Limb (tissue), 2 donors: Measurements from ENCODE around the gene ZNF80.
A peak's percentile ranks its signal among the peaks of the same experiment; 100 is the strongest.

Source experiments
- DNase-seq, 2 donors: peaks; one replicate each; pipeline ENCODE4 v3.0.0-alpha.2; 2016; ENCODE audit errors: extremely low spot score in 2 of 2

The ZNF80 gene

DNA sequence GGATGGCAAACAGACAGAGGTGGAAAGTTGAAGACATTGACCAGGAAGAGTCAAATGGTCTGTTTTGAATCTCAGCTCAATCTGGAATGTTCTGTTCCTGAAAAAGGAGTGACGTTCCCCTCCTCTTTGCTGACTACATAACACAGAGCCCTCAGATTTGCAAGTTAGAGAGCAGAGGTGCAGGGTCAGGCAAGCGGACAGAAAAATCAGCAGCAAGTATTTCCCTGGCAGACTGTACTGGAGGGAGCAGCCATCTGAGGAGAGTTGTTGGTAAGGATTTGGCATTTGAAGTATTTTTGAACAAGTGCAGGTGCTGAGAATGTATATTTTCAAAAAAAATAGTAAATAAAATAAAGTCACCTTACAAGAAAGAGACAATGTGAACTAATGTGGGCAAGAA, 17.6 kb downstream of the ZNF80 start:
- DNase-seq = no peak

DNA sequence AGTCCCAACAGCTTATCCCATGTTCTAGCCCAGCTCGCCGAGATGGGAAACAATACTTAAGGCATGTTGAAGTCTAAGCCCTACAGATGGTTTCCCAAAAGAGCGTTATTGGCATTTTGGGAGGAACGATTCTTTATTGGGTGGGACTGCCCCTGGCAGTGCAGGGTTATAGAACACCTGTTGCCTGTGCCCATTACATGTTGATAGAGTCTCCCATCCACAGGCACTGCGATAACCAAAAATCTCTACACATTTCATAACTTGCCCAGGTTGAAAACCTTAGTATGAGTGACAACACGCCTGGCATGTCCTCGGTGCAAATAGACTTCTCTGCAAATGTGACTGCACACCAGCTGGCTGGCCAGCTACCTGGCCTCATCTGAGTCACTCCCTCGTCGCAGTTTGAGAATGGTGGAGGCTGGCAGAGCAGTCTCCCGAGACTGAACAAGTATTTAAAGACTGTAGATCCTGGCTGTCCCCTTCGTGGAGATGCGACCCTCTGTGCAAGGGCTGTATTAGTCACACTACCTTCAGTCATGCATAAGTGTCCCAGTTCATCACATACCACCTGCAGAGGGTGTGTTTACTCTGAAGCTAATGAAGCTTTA, 18.7 kb downstream of the ZNF80 start:
- DNase-seq = no peak

DNA sequence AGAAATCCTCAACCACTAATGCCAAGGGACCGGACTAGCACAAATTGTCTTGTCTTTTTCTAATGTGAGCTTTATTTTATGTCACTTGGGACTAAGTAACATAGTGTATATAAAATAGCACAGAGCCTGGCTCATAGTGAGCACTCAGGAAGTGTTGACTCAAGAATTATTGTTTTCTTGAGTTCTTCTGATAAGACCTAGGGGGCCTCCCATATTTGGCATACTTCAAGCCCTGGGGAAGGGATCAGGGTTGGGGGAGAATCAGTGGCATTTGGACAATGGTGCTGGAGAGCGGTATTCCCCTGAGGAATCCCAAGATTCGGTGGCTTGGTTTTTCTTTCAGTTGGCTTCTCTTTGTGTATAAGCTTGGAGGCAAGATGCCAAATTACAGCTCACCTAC, 19.4 kb downstream of the ZNF80 start:
- DNase-seq = no peak

DNA sequence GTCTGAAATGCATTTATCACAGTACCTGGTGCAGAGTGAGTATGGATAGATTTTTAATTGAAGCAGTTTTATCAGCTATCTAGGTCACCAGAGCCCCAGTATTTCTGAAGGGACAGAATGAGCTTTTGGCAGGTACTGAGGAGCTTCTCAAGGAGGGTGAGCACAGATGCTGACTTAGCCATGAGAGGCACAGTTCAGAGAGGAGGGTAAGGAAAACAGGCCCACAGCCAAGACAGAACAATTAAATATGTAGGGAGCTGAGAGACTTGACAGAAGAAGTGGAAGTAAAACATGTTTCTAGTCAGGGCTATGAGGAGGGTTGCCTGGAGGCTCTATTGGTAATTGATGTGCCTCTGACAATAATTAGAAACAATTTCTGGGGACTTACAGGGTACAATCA, 20.1 kb downstream of the ZNF80 start:
- no peak for DNase-seq

DNA sequence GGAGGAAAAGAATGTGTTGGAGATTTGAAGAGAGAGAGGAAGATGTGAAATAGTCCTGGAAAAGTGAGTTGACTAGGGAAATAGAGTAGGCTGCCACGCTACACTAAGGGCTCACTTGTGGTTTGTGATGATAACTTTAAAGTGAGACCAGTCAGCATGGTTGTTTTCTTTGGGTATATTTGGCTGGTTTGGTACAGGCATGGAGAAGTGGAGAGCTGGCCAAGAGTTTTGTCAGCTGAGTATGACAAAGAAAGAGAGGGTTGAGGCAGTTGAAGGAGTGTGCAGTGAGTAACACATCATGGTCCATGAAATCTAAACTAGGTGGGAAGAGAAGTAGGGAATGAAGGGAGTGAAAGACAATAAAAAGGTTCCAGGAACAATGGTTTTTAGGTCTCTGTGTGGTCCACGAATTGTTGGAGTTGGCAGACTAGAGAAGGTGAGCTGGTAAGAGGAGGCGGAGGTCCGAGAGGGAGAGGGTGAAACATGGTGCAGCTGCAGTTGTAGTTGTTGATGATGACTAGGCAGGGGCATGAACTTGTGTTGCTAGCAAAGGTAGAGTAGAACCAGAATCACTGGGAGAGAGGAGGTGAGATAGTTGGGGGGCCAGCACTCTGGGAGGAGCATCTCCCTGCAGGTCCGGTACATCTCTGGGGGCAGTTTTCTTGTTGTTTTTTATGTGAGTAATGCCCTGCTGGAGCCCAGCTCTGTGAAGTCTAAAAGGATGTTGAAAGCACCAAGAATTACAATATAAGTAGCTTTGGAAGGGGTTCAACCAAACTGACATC, 21.0 kb downstream of the ZNF80 start:
- no peak for DNase-seq

DNA sequence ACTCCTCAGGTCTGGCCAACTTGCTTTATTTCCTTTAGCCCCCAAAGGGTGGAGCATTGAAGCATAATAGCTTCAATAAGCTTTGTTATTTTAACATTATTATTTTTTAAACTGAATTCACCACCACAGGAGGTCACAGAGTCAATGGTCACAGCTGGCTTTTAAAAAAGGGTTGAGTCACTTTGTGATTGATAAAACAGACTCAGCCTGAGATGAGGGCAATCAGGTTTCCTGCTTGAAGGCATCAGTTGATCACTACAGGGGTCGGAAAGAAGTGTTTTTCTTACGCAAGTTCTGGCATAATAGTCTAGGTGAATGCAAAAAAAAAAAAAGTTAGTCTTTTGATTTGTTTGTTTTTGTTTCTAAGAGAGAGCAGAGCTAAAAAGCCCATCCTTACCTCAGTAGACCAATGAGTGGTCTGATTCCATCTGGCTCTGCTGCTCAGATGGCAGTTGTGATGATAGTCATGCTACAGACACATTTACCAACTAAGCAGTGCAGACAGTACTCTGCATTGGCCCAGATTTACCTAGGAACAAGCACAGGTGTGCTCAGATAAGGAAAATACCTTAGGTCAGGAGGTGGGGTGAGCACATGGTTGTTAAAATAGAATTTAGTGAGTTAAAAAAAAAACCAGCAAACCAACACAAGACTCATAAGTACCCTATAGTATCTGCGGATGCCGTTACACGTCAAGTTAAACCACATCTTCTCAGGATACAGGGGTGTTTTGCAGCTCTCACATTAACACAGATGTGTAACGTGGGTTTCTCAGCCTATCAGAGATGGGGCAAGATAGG, 22.6 kb downstream of the ZNF80 start:
- no peak for DNase-seq

DNA sequence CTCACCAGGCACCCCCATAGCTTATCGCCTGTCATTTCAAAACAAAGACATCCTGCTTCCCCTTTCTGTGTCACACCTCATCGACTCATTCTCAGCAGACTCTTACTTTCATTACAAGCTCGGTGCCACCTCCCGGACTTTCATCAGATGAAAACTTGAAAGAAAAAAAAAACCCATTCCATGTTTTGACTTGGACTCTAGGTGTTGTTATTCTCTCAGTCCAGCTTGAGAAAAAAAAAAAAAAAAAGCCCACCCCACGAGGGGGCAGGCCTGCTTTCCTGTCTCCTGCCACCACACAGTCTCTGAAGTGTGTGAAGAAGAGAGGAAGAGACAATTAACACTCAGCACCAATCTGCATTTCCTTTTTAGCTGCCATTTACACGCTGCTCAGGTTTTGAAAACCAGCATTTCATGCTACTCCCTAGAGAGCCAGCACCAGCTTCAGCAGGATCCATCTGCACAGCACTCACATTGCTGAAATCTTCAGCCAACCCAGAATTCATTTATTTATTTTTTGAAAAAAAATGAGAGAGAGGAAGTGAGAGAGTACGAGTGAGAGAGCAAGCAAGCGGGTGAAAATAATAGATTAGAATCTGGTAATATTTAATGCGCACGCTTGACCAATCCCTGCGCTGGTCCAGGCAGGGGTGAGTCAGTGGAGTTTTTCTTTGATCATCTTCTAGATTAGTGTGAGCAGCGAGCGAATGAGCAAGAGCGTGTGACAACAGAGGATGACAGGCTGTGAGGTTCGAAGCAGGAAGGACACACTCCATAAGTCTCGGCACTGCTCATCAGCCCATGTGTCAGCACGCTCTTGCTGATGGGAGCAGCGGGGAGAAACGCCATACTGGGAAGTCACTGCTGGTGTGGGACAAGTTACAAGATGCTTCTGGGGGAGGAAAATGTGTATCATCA, 23.5 kb downstream of the ZNF80 start:
- DNase-seq = peak in 1 of 2 donors; percentile 13

DNA sequence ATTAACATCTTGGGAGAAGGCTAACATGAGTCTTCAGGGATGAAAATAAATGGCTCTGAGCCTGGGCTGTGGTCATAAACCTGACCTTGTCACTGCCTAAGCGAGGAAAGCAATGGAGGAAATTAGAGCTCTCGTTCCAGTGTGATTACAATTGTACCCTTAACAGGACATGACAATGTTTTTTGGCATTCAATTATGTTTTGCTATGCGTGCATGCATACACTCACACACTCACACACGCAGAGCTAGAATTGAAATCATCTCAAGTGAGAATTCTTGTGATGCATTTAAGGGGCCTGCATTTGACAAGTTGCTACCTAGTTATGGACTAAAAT, 24.1 kb downstream of the ZNF80 start:
- no peak for DNase-seq

DNA sequence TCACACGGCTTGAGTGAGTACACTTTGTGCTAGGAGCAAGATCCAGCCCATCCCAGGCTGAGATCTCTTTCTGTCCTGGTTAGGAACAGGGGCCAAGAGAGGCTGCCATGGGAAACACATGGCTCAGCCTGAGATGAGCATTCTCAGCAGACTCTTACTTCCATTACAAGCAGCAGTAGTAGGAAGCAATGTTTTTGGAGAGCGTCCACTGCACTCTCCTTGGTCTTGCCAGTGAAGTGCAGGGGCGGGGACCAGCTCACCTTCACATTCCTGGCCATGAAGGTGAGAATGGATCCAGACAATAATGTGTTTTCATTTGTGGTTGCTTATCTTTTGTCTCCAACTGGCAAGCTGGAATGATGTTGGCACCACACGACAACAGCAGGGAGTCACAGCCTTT, 24.7 kb downstream of the ZNF80 start:
- DNase-seq = no peak

DNA sequence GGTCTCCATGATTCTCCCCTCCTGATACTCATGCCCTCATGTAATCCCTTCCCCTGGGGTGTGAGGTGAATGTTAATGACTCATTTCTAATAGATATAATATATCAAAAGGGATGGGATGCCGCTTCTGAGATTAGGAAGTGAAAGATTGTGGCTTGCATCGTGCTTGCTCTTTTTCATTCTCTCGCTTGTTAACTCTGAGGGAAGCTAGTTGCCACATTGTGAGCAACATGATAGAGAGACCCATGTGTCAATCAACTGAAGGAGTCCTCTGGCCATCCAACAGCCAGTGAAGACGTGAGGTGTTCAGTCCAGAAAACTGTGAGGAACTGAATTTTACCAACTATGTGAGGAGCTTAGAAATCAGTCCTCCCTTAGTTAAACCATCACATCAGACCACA, 29.6 kb downstream of the ZNF80 start:
- no peak for DNase-seq

DNA sequence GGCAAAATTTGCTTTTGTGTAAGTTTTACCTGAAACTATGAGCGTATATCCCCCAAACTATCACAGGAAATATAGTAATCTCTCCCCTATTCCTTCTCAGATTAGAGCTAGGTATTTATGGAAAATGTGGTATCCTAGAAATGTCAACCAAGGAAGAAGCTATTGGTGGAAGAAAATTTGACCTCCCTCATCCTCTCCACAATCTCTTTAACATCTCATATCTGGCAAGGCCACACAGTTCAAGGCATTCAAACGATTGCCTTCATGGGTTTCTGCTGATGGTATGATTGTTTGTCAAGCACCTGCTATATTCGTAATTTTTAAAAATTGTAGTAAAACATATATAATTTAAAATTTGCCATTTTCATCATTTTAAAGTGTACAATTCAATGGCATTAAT, 31.0 kb downstream of the ZNF80 start:
- no peak for DNase-seq

DNA sequence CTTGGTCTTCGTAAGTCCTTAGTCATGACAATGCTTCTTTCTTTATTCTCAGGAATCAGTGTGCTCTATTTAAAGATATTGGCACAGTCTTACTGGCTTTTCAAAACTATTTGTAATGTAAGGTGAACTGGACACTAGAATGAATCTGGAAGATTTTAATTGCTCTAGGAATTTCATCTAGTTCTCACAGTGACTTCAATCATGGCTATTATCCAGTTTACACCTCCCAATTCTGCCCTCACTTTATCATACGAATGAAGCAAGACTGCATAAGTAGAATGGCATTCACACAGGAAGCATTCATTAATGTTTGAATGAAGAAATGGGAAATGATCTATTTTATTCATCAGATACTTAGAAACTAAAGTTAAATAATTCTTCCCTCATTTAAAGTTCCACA, 31.8 kb downstream of the ZNF80 start:
- DNase-seq = no peak

DNA sequence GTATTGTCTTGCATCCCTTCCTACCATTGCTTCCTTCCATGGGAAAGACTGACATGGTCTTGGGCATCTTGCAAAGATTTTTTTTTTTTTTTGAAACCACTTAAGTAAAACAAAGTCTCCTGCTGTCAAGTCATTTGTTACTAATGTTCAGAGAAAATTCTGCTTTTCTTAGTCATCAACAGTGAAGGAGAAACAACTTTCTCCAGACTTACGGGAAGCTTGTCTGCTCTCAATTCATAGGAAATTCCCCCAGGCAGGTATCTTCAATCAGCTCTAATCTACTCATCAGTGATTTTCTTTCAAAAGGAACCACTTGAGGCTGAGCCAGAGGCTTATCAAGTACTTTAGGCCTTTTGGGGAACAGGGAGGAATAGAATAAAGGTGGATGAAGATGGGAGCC, 42.6 kb downstream of the ZNF80 start:
- DNase-seq = no peak

DNA sequence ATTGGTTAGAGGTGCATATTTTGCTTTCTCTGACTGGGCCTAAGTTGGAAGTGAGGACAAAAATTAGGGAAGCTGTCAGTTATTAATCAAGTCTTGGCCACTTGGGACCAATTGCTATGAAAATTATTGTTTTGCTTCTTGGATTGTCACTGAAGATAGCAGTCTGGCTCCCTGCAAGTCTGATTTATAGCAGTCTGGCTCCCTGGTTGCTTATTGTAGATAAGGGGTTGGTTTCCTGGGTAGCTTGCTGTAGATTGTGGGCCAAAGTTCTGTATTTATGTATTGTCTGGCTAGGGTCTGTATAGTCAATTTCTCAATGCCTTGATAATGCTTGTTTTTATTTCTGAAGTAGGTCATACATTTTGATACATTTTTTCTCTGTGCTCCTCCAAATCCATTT, 45.2 kb downstream of the ZNF80 start:
- no peak for DNase-seq

DNA sequence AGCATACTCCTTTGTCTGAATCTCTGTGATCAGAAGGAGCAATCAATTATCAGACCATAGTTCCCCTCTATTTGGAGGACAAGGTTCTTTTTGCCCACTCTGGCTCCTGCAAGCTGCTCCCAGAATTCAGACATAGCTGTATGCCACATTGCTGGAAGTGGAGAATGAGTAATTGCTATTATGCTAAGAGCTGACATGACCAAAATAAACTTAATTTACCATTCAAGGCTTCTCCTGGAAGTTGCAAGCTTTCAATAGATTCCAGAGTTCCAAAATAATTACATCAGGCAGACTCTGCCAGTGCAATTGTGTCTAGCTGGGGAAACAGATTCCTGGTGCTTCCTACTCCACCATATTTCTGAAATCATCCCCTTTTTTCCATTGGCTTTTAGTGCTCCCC, 50.9 kb downstream of the ZNF80 start:
- DNase-seq = no peak
